ENCODE data around the gene BMF. TPM values are rescaled to one million over a fixed set of nuclear protein-coding genes. Genes with fewer than 3 reads are reported as not detected.

The BMF gene
- total RNA-seq, 1 experiment from 2014 or later: 81.5 TPM

GRCh38 chr15:40105517-40106202 lies 3.0 kb downstream of the BMF start:
- peak overlapping the region; percentile 93 for H3K4me3 Mint-ChIP-seq (ENCODE audit: unreplicated experiment)
- BruUV-seq (replicated peaks): no TSS peak
- intact Hi-C loops (cut with micrococcal nuclease; ENCODE audit: unreplicated experiment): loop anchor here (1.0 kb wide), 3 partner anchors 7 to 60 kb away; no protein-coding TSS in a partner anchor
- no peaks in the 10 kb centered on the region for H3K27me3 Mint-ChIP-seq (ENCODE audit: insufficient read depth, unreplicated experiment)
- H3K9me3 Mint-ChIP-seq (ENCODE audit: unreplicated experiment): no peaks in the 10 kb centered on the region
- DNase-seq: no peak
- Histone ChIP-seq H3K9me3 (no peaks in the 10 kb centered on the region), H3K4me1 (peaks cover 66% of the 10 kb centered on the region), H3K27me3 (replicated peaks; ENCODE audit: control insufficient read depth, insufficient read depth, low read length) (no peaks in the 10 kb centered on the region), H3K36me3 (ENCODE audit: control insufficient read depth, insufficient read depth, low read length) (0 out of 2 replicates have a peak, but pooled peaks cover 4% of the 10 kb centered on the region), H3K4me3 (ENCODE audit: low read depth, low read length) (no peak overlapping the region)
- POLR2A ChIA-PET: interaction anchor here (0.7 to 4.5 kb wide), 6 partner anchors 7 to 54 kb away, joined by 3 to 30 read pairs (median 6); no protein-coding TSS in a partner anchor
- peak overlapping the region; percentile 96 for H3K27ac Mint-ChIP-seq (ENCODE audit: unreplicated experiment)
- peaks cover 66% of the 10 kb centered on the region for H3K36me3 Mint-ChIP-seq (ENCODE audit: insufficient read depth, unreplicated experiment)
- no peak for TF ChIP-seq CTCF (IDR thresholded peaks at IDR 0.05; ENCODE audit: insufficient read depth in 1 of 2, low read depth in 1 of 2, low read length in 1 of 2, severe bottlenecking in 1 of 2, unreplicated experiment in 1 of 2)
- CTCF ChIA-PET: interaction anchor here (0.6 to 2.3 kb wide), 7 partner anchors 17 to 218 kb away, joined by 3 to 16 read pairs (median 6); partner anchors contain the start of gene INAFM2
- H3K4me1 Mint-ChIP-seq (ENCODE audit: low read depth, unreplicated experiment): peaks cover 54% of the 10 kb centered on the region

DNA sequence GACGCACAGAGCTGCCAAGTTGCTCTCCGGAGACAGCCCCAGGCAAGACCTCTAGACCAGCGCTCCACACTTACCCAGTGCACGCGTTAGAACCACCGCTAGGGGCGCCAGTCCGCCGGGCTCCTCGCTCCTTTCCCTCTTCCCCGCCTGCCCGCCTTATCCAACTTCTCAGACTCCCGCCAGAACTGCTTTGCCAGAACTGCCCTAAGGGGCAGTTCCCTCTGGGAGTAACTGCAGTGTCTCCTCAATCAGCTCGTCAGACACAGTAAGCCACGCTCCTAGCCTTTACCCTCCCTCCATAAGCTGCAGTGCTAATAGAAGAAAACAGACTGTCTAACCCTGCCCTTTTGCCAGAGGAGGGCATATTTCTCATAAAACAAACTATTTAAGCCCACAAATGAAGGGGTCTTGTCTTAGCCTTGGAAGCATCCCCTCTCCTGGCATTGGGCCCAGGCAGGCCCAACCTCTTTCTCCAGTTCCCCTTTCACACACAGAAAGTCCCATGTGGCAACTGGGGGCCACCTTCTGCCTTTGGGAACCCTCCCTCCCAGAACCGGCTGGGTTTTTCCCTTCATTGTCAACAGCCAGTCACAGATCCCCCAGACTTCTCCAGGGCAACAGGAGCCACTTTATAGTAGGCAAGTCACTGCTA lies 3.7 kb downstream of the BMF start:
- peaks cover 73% of the 10 kb centered on the region for H3K4me1 ChIP-seq
- Mint-ChIP-seq H3K9me3 (ENCODE audit: unreplicated experiment) (no peaks in the 10 kb centered on the region), H3K36me3 (ENCODE audit: insufficient read depth, unreplicated experiment) (peaks cover 73% of the 10 kb centered on the region), H3K4me1 (ENCODE audit: low read depth, unreplicated experiment) (peaks cover 59% of the 10 kb centered on the region), H3K27ac (ENCODE audit: unreplicated experiment) (peak overlapping the region; percentile 96), H3K4me3 (ENCODE audit: unreplicated experiment) (peak overlapping the region; percentile 93), H3K27me3 (ENCODE audit: insufficient read depth, unreplicated experiment) (no peaks in the 10 kb centered on the region)
- intact Hi-C loops (cut with micrococcal nuclease; ENCODE audit: unreplicated experiment): no loop called here
- H3K9me3 ChIP-seq: no peaks in the 10 kb centered on the region
- 0 out of 2 replicates have a peak, but pooled peaks cover 5% of the 10 kb centered on the region for H3K36me3 ChIP-seq (ENCODE audit: control insufficient read depth, insufficient read depth, low read length)
- no TSS peak for BruUV-seq (replicated peaks)
- POLR2A ChIA-PET: interaction anchor here (0.6 to 0.7 kb wide), 2 partner anchors 51 to 83 kb away, joined by 3 to 4 read pairs; no protein-coding TSS in a partner anchor
- CTCF ChIA-PET: interaction anchor here (0.8 to 1.5 kb wide), 4 partner anchors 12 to 29 kb away, joined by 3 to 5 read pairs (median 3); no protein-coding TSS in a partner anchor
- DNase-seq: peak; percentile 81 to 82
- peak; percentile 53 to 74 for TF ChIP-seq CTCF (IDR thresholded peaks at IDR 0.05; ENCODE audit: insufficient read depth in 1 of 2, low read depth in 1 of 2, low read length in 1 of 2, severe bottlenecking in 1 of 2, unreplicated experiment in 1 of 2)
- H3K27me3 ChIP-seq (replicated peaks; ENCODE audit: control insufficient read depth, insufficient read depth, low read length): no peaks in the 10 kb centered on the region
- H3K4me3 ChIP-seq (ENCODE audit: low read depth, low read length): no peak overlapping the region

DNA sequence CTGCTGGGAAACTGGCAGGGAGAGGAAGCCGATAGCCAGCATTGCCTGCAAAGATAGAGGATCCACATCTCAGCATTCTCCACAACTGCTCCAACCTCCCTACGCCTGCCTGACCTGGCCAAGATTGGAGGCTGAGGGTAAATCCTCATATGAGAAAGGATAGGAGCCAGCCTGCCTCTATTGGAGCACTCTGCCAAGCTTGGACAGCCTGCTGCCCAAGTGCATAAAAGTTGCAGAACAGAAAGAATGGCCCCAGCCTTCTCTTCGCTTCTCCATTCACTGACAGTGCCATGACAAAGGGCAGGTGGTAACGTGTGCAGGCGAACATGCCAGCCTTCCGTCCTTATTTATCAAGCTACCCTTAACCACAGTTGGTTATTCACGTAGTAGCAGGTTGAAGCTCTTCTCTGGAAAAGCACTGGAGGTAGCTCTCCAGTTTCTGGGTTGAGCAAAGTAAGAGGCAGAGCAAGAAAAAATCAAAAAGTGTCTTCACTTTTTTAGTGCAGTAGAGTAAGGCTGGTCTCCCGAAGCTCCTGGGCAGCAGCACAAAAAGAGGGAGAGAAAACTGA lies 4.3 kb downstream of the BMF start:
- no peaks in the 10 kb centered on the region for H3K9me3 ChIP-seq
- peaks cover 76% of the 10 kb centered on the region for H3K36me3 Mint-ChIP-seq (ENCODE audit: insufficient read depth, unreplicated experiment)
- POLR2A ChIA-PET: interaction anchor here (0.6 kb wide), 1 partner anchor 84 kb away, joined by 4 read pairs; no protein-coding TSS in a partner anchor
- CTCF ChIA-PET: interaction anchor here (0.8 to 1.6 kb wide), 5 partner anchors 11 to 30 kb away, joined by 3 to 5 read pairs (median 3); no protein-coding TSS in a partner anchor
- H3K27ac Mint-ChIP-seq (ENCODE audit: unreplicated experiment): peak overlapping the region; percentile 96
- no peaks in the 10 kb centered on the region for H3K9me3 Mint-ChIP-seq (ENCODE audit: unreplicated experiment)
- peak overlapping the region; percentile 93 for H3K4me3 Mint-ChIP-seq (ENCODE audit: unreplicated experiment)
- H3K36me3 ChIP-seq (ENCODE audit: control insufficient read depth, insufficient read depth, low read length): 0 out of 2 replicates have a peak, but pooled peaks cover 5% of the 10 kb centered on the region
- no peak overlapping the region for H3K4me3 ChIP-seq (ENCODE audit: low read depth, low read length)
- H3K4me1 Mint-ChIP-seq (ENCODE audit: low read depth, unreplicated experiment): peaks cover 59% of the 10 kb centered on the region
- intact Hi-C loops (cut with micrococcal nuclease; ENCODE audit: unreplicated experiment): no loop called here
- no peaks in the 10 kb centered on the region for H3K27me3 Mint-ChIP-seq (ENCODE audit: insufficient read depth, unreplicated experiment)
- peaks cover 76% of the 10 kb centered on the region for H3K4me1 ChIP-seq
- no peak for TF ChIP-seq CTCF (IDR thresholded peaks at IDR 0.05; ENCODE audit: insufficient read depth in 1 of 2, low read depth in 1 of 2, low read length in 1 of 2, severe bottlenecking in 1 of 2, unreplicated experiment in 1 of 2)
- no peaks in the 10 kb centered on the region for H3K27me3 ChIP-seq (replicated peaks; ENCODE audit: control insufficient read depth, insufficient read depth, low read length)
- no TSS peak for BruUV-seq (replicated peaks)
- no peak for DNase-seq

Data from Caco-2 (cell line).